ENCODE measurements around the gene THUMPD3.

Gene THUMPD3

GRCh38 chr3:9396632-9397331 is 33.9 kb downstream of the THUMPD3 start:
- TF ChIP-seq, protein P1, sequence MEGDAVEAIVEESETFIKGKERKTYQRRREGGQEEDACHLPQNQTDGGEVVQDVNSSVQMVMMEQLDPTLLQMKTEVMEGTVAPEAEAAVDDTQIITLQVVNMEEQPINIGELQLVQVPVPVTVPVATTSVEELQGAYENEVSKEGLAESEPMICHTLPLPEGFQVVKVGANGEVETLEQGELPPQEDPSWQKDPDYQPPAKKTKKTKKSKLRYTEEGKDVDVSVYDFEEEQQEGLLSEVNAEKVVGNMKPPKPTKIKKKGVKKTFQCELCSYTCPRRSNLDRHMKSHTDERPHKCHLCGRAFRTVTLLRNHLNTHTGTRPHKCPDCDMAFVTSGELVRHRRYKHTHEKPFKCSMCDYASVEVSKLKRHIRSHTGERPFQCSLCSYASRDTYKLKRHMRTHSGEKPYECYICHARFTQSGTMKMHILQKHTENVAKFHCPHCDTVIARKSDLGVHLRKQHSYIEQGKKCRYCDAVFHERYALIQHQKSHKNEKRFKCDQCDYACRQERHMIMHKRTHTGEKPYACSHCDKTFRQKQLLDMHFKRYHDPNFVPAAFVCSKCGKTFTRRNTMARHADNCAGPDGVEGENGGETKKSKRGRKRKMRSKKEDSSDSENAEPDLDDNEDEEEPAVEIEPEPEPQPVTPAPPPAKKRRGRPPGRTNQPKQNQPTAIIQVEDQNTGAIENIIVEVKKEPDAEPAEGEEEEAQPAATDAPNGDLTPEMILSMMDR (IDR thresholded peaks at IDR 0.05; ENCODE audit: insufficient read depth, low read depth, low read length, missing control alignments) = no peak
- DNase-seq (ENCODE audit: low read depth) = peak; percentile 99
- H3K4me3 ChIP-seq (ENCODE audit: low read length) = peak overlapping the region; percentile 50

GRCh38 chr3:9397332-9397905 is 34.6 kb downstream of the THUMPD3 start, which contains the start of gene SETD5:
Gene SETD5 (plus strand): TSS chr3:9397615. CDS start chr3:9428939, 31,324 bp downstream.
- peak within 1 kb of the TSS; percentile 96 for H3K4me3 ChIP-seq (ENCODE audit: low read length)
- peak; percentile 97 for DNase-seq (ENCODE audit: low read depth)
- TF ChIP-seq, protein P1 (IDR thresholded peaks at IDR 0.05; ENCODE audit: insufficient read depth, low read depth, low read length, missing control alignments) = no peak

GRCh38 chr3:9397906-9398699 is 35.2 kb downstream of the THUMPD3 start:
- peak overlapping the region; percentile 96 for H3K4me3 ChIP-seq (ENCODE audit: low read length)
- TF ChIP-seq, protein P1 (IDR thresholded peaks at IDR 0.05; ENCODE audit: insufficient read depth, low read depth, low read length, missing control alignments) = no peak
- peak; percentile 35 for DNase-seq (ENCODE audit: low read depth)

DNA sequence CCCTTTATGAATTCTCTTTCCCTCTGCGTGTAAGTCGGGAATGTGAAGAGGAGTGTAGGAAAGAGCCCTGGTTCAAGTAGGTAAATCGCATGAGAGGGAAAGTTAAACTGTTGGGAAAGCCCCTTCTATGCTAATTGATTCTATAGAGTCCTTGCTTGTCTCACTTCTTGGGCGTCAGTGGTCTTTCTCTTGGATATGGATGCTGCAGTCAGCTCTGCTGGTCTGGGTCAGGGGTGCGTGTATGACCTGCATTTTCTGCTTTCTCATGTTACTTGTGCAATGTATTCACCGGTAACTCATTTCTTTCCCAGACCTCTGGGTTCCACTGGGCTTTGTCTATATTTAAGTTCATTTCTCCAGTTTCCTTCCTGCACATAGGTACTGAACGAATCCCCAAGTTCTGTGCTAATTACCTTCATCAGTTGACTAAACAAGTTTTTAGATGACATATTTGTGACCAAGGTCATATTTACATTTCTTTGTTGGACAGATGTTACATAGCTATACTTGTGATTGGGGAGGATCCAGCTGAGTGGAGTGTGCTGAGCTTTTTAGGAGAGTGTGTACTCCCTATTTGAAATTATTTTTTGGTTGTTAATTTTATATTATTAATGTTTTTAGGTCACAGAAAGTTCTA is 36.0 kb downstream of the THUMPD3 start:
- TF ChIP-seq, protein P1 (IDR thresholded peaks at IDR 0.05; ENCODE audit: insufficient read depth, low read depth, low read length, missing control alignments) = no peak
- peak overlapping the region; percentile 96 for H3K4me3 ChIP-seq (ENCODE audit: low read length)
- DNase-seq (ENCODE audit: low read depth) = peak; percentile 49

DNA sequence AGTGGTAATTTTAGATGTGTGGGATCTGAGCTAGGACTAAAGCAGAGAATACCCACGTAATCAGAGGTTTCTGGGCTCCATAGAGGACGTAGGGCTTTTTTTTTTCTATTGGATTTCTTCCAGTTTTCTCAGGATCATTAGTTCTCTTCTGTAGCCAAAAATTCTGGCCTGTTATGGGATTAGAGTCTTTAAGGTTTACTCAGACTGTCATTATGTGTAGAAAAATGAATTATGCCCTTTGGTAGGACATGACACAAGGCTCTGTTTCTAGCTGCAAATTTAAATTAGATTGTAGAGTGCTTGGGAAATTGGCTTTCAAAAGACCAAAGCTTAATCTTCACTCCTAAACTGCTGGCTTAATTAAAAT is 36.5 kb downstream of the THUMPD3 start:
- TF ChIP-seq, protein P1 (IDR thresholded peaks at IDR 0.05; ENCODE audit: insufficient read depth, low read depth, low read length, missing control alignments) = no peak
- H3K4me3 ChIP-seq (ENCODE audit: low read length) = peak overlapping the region; percentile 96
- DNase-seq (ENCODE audit: low read depth) = no peak

- TF ChIP-seq, protein P1 (IDR thresholded peaks at IDR 0.05; ENCODE audit: insufficient read depth, low read depth, low read length, missing control alignments) = no peak
- H3K4me3 ChIP-seq (ENCODE audit: low read length) = peak overlapping the region; percentile 96
- peak; percentile 83 for DNase-seq (ENCODE audit: low read depth)
These were observed 36.9 kb downstream of the THUMPD3 start for GRCh38 chr3:9399746-9400145.
